H1 (cell line): ENCODE results near the gene FRMD4A. TPM values are rescaled to one million over a fixed set of nuclear protein-coding genes. Genes with fewer than 3 reads are reported as not detected.

Experiments used
- CTCF ChIA-PET: fragments of 300-600 bp; sonication (Branson Sonifier 250); formaldehyde crosslinking; loops from one replicate; lab custom pipeline; 2021; ENCODE audit not compliant: partially characterized antibody; lab: Charles Lee
- POLR2A ChIA-PET: fragments of 300-600 bp; sonication (Branson Sonifier 250); formaldehyde crosslinking; loops from one replicate; lab custom pipeline; 2021; ENCODE audit warnings: inconsistent platforms; ENCODE audit not compliant: partially characterized antibody; lab: Charles Lee
- DNase-seq, 2 experiments: peaks; one replicate each; pipeline versions ENCODE4 v3.0.0 to v3.0.0-alpha.2; 2010 to 2022; ENCODE audit warnings: low spot score in 2 of 2, low read depth in 1 of 2, mixed read lengths in 1 of 2
- FAIRE-seq: peaks from 2 replicates; lab custom pipeline; 2011; peaks lifted over from hg19 to GRCh38; lab: Jason Lieb, UNC
- H2AFZ ChIP-seq: 2 replicates; pipeline ENCODE4 v1.8.1; 2012; ENCODE audit warnings: low read length, inconsistent platforms
- H2AK5ac ChIP-seq: 2 replicates; pipeline ENCODE4 v1.6.1; 2013; ENCODE audit warnings: low read depth, low read length
- H2BK120ac ChIP-seq: replicated peaks from 2 replicates; pipeline ENCODE3; 2013; ENCODE audit warnings: low read depth, low read length, inconsistent platforms
- H2BK12ac ChIP-seq: 2 replicates; pipeline ENCODE4 v1.6.1; 2013; ENCODE audit warnings: low read depth, low read length
- H2BK15ac ChIP-seq: 2 replicates; pipeline ENCODE4 v1.6.1; 2013; ENCODE audit warnings: low read length
- H2BK20ac ChIP-seq: 2 replicates; pipeline ENCODE4 v1.6.1; 2013; ENCODE audit warnings: low read length
- H2BK5ac ChIP-seq: 2 replicates; pipeline ENCODE4 v1.6.1; 2013; ENCODE audit warnings: low read depth, low read length
- H3K14ac ChIP-seq: 2 replicates; pipeline ENCODE4 v1.6.1; 2013; ENCODE audit warnings: inconsistent platforms; ENCODE audit not compliant: insufficient read length
- H3K18ac ChIP-seq: 2 replicates; pipeline ENCODE4 v1.6.1; 2013; ENCODE audit warnings: low read length; ENCODE audit errors: extremely low read depth
- H3K23ac ChIP-seq: 2 replicates; pipeline ENCODE4 v1.6.1; 2013; ENCODE audit warnings: inconsistent platforms; ENCODE audit not compliant: insufficient read length
- H3K23me2 ChIP-seq: 2 replicates; pipeline ENCODE4 v1.6.1; 2013; ENCODE audit warnings: low read depth, low read length
- H3K27ac ChIP-seq: 2 replicates; pipeline ENCODE4 v1.6.1; 2011; ENCODE audit warnings: low read depth, low read length, inconsistent platforms
- H3K27me3 ChIP-seq, 4 experiments: replicated peaks in 1 of 4; 1 replicate in 1 of 4; 2 replicates in 3 of 4; pipeline versions ENCODE4 v1.6.1 to v1.8.1; 2011 to 2013; ENCODE audit warnings: low read length in 3 of 4, mild to moderate bottlenecking in 3 of 4, inconsistent platforms in 2 of 4, mixed read lengths in 2 of 4, moderate library complexity in 1 of 4; ENCODE audit not compliant: control insufficient read depth in 3 of 4, insufficient read depth in 3 of 4; ENCODE audit errors: extremely low read depth in 1 of 4
- H3K36me3 ChIP-seq, 4 experiments: 2 replicates each; pipeline versions ENCODE4 v1.6.1 to v1.8.1; 2011 to 2013; ENCODE audit warnings: mild to moderate bottlenecking in 4 of 4, low read length in 3 of 4, moderate library complexity in 2 of 4, control low read depth in 1 of 4, inconsistent platforms in 1 of 4; ENCODE audit not compliant: insufficient read depth in 4 of 4, control insufficient read depth in 2 of 4
- H3K4ac ChIP-seq: replicated peaks from 2 replicates; pipeline ENCODE3; 2013; ENCODE audit warnings: low read length, low read depth, mixed read lengths, inconsistent platforms; ENCODE audit not compliant: insufficient read length
- H3K4me1 ChIP-seq, 4 experiments: replicated peaks in 1 of 4; 1 replicate in 1 of 4; 2 replicates in 3 of 4; pipeline versions ENCODE4 v1.6.1 to v1.8.1; 2011 to 2013; ENCODE audit warnings: low read length in 3 of 4, inconsistent platforms in 2 of 4, mixed read lengths in 1 of 4; ENCODE audit not compliant: insufficient read depth in 4 of 4, control insufficient read depth in 3 of 4
- H3K4me2 ChIP-seq, 2 experiments: 2 replicates each; pipeline versions ENCODE4 v1.6.1 to v1.8.1; 2011 to 2013; ENCODE audit warnings: low read depth in 2 of 2, low read length in 2 of 2, control low read depth in 1 of 2, inconsistent platforms in 1 of 2, mild to moderate bottlenecking in 1 of 2; ENCODE audit not compliant: insufficient read depth in 1 of 2
- H3K4me3 ChIP-seq, 4 experiments: fragments of 200-600, 300-600 bp in 1 of 4; sonication (generic), shearing (Covaris generic), sonication (Bioruptor Twin) in 1 of 4; 2 replicates each; pipeline versions ENCODE4 v1.5.1 to v1.8.1; 2011 to 2016; ENCODE audit warnings: low read length in 4 of 4, low read depth in 3 of 4, control low read depth in 2 of 4, inconsistent platforms in 2 of 4, mild to moderate bottlenecking in 2 of 4, mixed read lengths in 1 of 4, moderate library complexity in 1 of 4; ENCODE audit not compliant: insufficient read depth in 2 of 4; ENCODE audit errors: extremely low read depth in 1 of 4
- H3K56ac ChIP-seq: replicated peaks from 2 replicates; pipeline ENCODE3; 2013; ENCODE audit warnings: low read depth, mild to moderate bottlenecking, mixed read lengths, low read length, inconsistent platforms; ENCODE audit not compliant: insufficient read length
- H3K79me1 ChIP-seq: 2 replicates; pipeline ENCODE4 v1.6.1; 2013; ENCODE audit warnings: low read depth, low read length, control low read depth
- H3K79me2 ChIP-seq, 2 experiments: 2 replicates each; pipeline versions ENCODE4 v1.6.1 to v1.8.1; 2012 to 2013; ENCODE audit warnings: low read length in 2 of 2, mild to moderate bottlenecking in 2 of 2, inconsistent platforms in 1 of 2; ENCODE audit not compliant: insufficient read depth in 2 of 2, control insufficient read depth in 1 of 2
- H3K9ac ChIP-seq, 4 experiments: replicated peaks in 1 of 4; 1 replicate in 1 of 4; 2 replicates in 3 of 4; pipeline versions ENCODE4 v1.6.1 to v1.8.1; 2011 to 2013; ENCODE audit warnings: low read depth in 3 of 4, low read length in 3 of 4, control low read depth in 2 of 4, mild to moderate bottlenecking in 2 of 4, moderate library complexity in 2 of 4, inconsistent platforms in 1 of 4; ENCODE audit errors: extremely low read depth in 1 of 4
- H3K9me3 ChIP-seq, 2 experiments: 2 replicates each; pipeline versions ENCODE4 v1.6.1 to v1.8.1; 2012 to 2013; ENCODE audit warnings: mild to moderate bottlenecking in 2 of 2, moderate library complexity in 2 of 2, control low read depth in 1 of 2, inconsistent platforms in 1 of 2, low read depth in 1 of 2, low read length in 1 of 2, mixed read lengths in 1 of 2; ENCODE audit not compliant: insufficient read depth in 2 of 2
- H4K20me1 ChIP-seq, 2 experiments: replicated peaks in 1 of 2; 2 replicates each; pipeline versions ENCODE3 to v1.8.1; 2011 to 2013; ENCODE audit warnings: inconsistent platforms in 2 of 2, low read length in 2 of 2, mild to moderate bottlenecking in 1 of 2; ENCODE audit not compliant: insufficient read depth in 2 of 2, control insufficient read depth in 1 of 2
- H4K5ac ChIP-seq: 2 replicates; pipeline ENCODE4 v1.6.1; 2013; ENCODE audit warnings: low read length, low read depth, mixed read lengths, inconsistent platforms; ENCODE audit not compliant: insufficient read length
- H4K8ac ChIP-seq: 2 replicates; pipeline ENCODE4 v1.8.0; 2013; ENCODE audit warnings: mild to moderate bottlenecking, moderate library complexity, low read length, inconsistent platforms; ENCODE audit not compliant: insufficient read depth; ENCODE audit errors: extremely low read depth
- H4K91ac ChIP-seq: replicated peaks from 2 replicates; pipeline ENCODE3; 2013; ENCODE audit warnings: low read length, mixed read lengths, inconsistent platforms; ENCODE audit not compliant: insufficient read length
- CHD2 ChIP-seq: IDR thresholded peaks from 2 replicates; pipeline ENCODE4 v1.6.1; 2012; ENCODE audit warnings: low read length, improper control_type of control experiment
- CTBP2 ChIP-seq: IDR thresholded peaks from 2 replicates; pipeline ENCODE4 v1.7.0; 2011; ENCODE audit warnings: borderline replicate concordance, mild to moderate bottlenecking, moderate library complexity, mixed read lengths, low read length; ENCODE audit not compliant: insufficient read depth, insufficient read length
- HDAC6 ChIP-seq: IDR thresholded peaks from one replicate; pipeline ENCODE4 v1.7.1; 2012; ENCODE audit warnings: low read depth, mild to moderate bottlenecking, inconsistent platforms, low read length, moderate library complexity
- JUN ChIP-seq: IDR thresholded peaks from 2 replicates; pipeline ENCODE4 v1.6.1; 2011; ENCODE audit warnings: low read depth, mild to moderate bottlenecking, improper control_type of control experiment, low read length
- KDM1A ChIP-seq: fragments of 200-600, 300-600 bp; sonication (generic); IDR thresholded peaks from 2 replicates; pipeline ENCODE4 v1.7.1; 2016; ENCODE audit warnings: mild to moderate bottlenecking, low read length, borderline replicate concordance
- RXRA ChIP-seq: IDR thresholded peaks from 2 replicates; pipeline ENCODE4 v1.6.1; 2011; ENCODE audit warnings: low read depth, mild to moderate bottlenecking, low read length, moderate library complexity; ENCODE audit not compliant: insufficient read depth
- SIN3A ChIP-seq, 2 experiments: IDR thresholded peaks in 1 of 2; conservative IDR thresholded peaks in 1 of 2; 2 replicates each; pipeline ENCODE4 v1.6.1; 2011 to 2012; ENCODE audit warnings: low read length in 2 of 2, improper control_type of control experiment in 1 of 2, low read depth in 1 of 2, mild to moderate bottlenecking in 1 of 2
- SP2 ChIP-seq: IDR thresholded peaks from 2 replicates; pipeline ENCODE4 v1.6.1; 2012; ENCODE audit warnings: mild to moderate bottlenecking, low read length, inconsistent platforms
- TAF1 ChIP-seq: IDR thresholded peaks from 2 replicates; pipeline ENCODE4 v1.6.1; 2011; ENCODE audit warnings: mild to moderate bottlenecking, low read depth, low read length
- TBP ChIP-seq: IDR thresholded peaks from 2 replicates; pipeline ENCODE4 v1.6.1; 2011; ENCODE audit warnings: low read depth, low read length, improper control_type of control experiment
- ZNF274 ChIP-seq: IDR thresholded peaks from 2 replicates; pipeline ENCODE4 v1.7.0; 2012; ENCODE audit warnings: low read length, borderline replicate concordance; ENCODE audit errors: extremely low read depth
- WGBS, 2 experiments: shearing (Covaris generic) in 1 of 2; methylation state at CpG; one replicate each; pipeline versions ENCODE4 v1.1.6 to v1.1.7; 2013 to 2015; ENCODE audit warnings: low lambda C conversion rate in 2 of 2, mixed read lengths in 2 of 2, inconsistent platforms in 1 of 2, low coverage in 1 of 2, missing lambda C conversion rate in 1 of 2; ENCODE audit not compliant: insufficient replicate concordance in 2 of 2, insufficient coverage in 1 of 2, insufficient read length in 1 of 2; ENCODE audit errors: extremely low coverage in 1 of 2, missing lambda C conversion rate in 1 of 2; 5-methylcytosine and 5-hydroxymethylcytosine counted together
- polyA plus RNA-seq, 7 experiments: library from polyadenylated mRNA; depleted of rRNA in 3 of 7; stranded (reverse) in 5 of 7; unstranded in 2 of 7; fragments of >200 nt in 5 of 7; fragments of 200-250 nt in 2 of 7; gene quantifications; 1 replicate in 5 of 7; 2 replicates in 1 of 7; 4 replicates in 1 of 7; pipeline versions ENCODE4 v1.2.1 to v1.2.3, GENCODE V29; 2011 to 2013; ENCODE audit warnings: missing spikeins in 2 of 7, mixed read lengths in 2 of 7
- total RNA-seq: library from RNA; stranded (reverse); fragmentation: NEBNext Ultra II Directional; extraction: Animal tissue kit (Norgen Biotek cat#: 25700); gene quantifications from 2 replicates; pipeline ENCODE4 v1.2.1, GENCODE V29; 2021
- TF ChIP-seq, protein P1 (sequence below): IDR thresholded peaks from 2 replicates; pipeline ENCODE4 v1.6.1; 2012; ENCODE audit warnings: inconsistent platforms
- TF ChIP-seq, protein P2 (sequence below): IDR thresholded peaks from 2 replicates; pipeline ENCODE4 v1.6.1; 2012; ENCODE audit warnings: inconsistent platforms

Gene FRMD4A
- total and polyA plus RNA-seq, 2 of the 8 experiments (the other 6 are each of a cell fraction or from before 2014, with no cell fraction given): 38.6 to 39.6 TPM

DNA sequence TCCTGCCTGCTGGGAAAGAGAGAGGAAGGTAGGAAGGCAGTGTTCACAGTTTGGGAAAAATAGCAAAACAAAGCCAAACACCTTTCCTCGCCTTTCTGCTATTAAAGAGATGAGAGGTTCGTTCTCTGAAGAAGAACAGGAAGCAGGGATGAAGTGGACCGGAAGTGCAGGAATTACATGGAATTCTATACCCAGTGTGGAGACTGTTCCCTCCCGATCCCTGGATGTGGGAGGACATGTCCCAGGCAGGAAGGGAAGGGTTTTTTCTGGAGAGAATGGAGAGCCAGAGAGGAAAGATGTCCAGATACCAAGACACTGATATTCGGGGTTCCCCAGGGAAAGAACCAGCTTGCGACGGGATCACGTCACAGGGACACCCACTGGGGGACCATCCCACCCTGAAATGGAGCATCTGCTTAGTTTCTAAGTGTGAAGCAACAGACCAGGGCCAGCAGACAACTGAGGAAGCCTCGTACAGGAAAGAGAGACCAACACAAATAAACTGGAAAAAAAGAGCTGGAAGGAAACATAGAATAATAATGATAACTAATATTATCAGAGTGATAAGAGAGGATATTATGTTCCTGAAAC lies 556.3 kb downstream of the FRMD4A start:
- Histone ChIP-seq H4K8ac (no peak overlapping the region), H3K4ac (no peak overlapping the region), H3K14ac (no peak overlapping the region), H2BK120ac (no peak overlapping the region), H3K79me2 (no peaks in the 10 kb centered on the region), H4K91ac (no peak overlapping the region), H3K4me2 (no peak overlapping the region), H2AFZ (no peak overlapping the region), H3K79me1 (peaks cover 2% of the 10 kb centered on the region; the same call in 1 of the 2 replicates), H3K18ac (no peak overlapping the region), H2AK5ac (no peak overlapping the region), H3K23ac (no peak overlapping the region), H3K27ac (no peak overlapping the region), H3K36me3 (no peaks in the 10 kb centered on the region), H3K9me3 (no peaks in the 10 kb centered on the region), H4K5ac (no peak overlapping the region), H3K9ac (no peak overlapping the region), H2BK5ac (no peak overlapping the region), H3K56ac (no peak overlapping the region), H3K23me2 (no peaks in the 10 kb centered on the region), H4K20me1 (no peaks in the 10 kb centered on the region), H3K4me1 (no peaks in the 10 kb centered on the region), H2BK12ac (no peak overlapping the region), H2BK20ac (no peak overlapping the region), H3K4me3 (no peak overlapping the region), H3K27me3 (no peaks in the 10 kb centered on the region), H2BK15ac (no peak overlapping the region)
- no peak for DNase-seq
- WGBS, 2 experiments: 83% methylated on average over 9 of the region's 9 CpGs; no CpG with 5 or more reads in 1 of the 2 experiments
- ChIA-PET POLR2A (no interaction called here), CTCF (interaction anchor here (0.6 to 2.3 kb wide), 4 partner anchors 20 to 423 kb away, joined by 3 to 8 read pairs (median 3); no protein-coding TSS in a partner anchor)
- no peak for FAIRE-seq
- no peak for TF ChIP-seq CHD2
- TF ChIP-seq KDM1A: no peak
- TF ChIP-seq ZNF274: no peak
- no peak for TF ChIP-seq HDAC6
- TF ChIP-seq RXRA: no peak
- TF ChIP-seq SIN3A (conservative IDR thresholded peaks at IDR 0.05 in 1 of 2, IDR thresholded peaks at IDR 0.05 in 1 of 2; ENCODE audit: low read depth in 1 of 2, low read length in 2 of 2): no peak
- TF ChIP-seq SP2: no peak
- TF ChIP-seq, protein P1, sequence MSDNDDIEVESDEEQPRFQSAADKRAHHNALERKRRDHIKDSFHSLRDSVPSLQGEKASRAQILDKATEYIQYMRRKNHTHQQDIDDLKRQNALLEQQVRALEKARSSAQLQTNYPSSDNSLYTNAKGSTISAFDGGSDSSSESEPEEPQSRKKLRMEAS: no peak
- TF ChIP-seq, protein P2, sequence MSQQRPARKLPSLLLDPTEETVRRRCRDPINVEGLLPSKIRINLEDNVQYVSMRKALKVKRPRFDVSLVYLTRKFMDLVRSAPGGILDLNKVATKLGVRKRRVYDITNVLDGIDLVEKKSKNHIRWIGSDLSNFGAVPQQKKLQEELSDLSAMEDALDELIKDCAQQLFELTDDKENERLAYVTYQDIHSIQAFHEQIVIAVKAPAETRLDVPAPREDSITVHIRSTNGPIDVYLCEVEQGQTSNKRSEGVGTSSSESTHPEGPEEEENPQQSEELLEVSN: no peak
- no peak for TF ChIP-seq JUN
- no peak for TF ChIP-seq TBP
- TF ChIP-seq CTBP2: no peak
- TF ChIP-seq TAF1: no peak
